Neural progenitor cell (in vitro differentiated cells): ENCODE results near the gene ARG2.

Experiments used
- EZH2 ChIP-seq: fragments of 200-600 bp; sonication (generic); IDR thresholded peaks from 2 replicates; pipeline ENCODE4 v1.6.1; 2017; ENCODE audit warnings: antibody characterized with exemption, mild to moderate bottlenecking, moderate library complexity
- EZH2phosphoT487 ChIP-seq: fragments of 200-600 bp; sonication (generic); IDR thresholded peaks from 2 replicates; pipeline ENCODE4 v1.6.1; 2017; ENCODE audit warnings: antibody characterized with exemption
- TF ChIP-seq, protein P1 (sequence below): fragments of 200-600 bp; sonication (generic); IDR thresholded peaks from 2 replicates; pipeline ENCODE4 v1.5.1; 2017; ENCODE audit warnings: antibody characterized with exemption, mild to moderate bottlenecking

DNA sequence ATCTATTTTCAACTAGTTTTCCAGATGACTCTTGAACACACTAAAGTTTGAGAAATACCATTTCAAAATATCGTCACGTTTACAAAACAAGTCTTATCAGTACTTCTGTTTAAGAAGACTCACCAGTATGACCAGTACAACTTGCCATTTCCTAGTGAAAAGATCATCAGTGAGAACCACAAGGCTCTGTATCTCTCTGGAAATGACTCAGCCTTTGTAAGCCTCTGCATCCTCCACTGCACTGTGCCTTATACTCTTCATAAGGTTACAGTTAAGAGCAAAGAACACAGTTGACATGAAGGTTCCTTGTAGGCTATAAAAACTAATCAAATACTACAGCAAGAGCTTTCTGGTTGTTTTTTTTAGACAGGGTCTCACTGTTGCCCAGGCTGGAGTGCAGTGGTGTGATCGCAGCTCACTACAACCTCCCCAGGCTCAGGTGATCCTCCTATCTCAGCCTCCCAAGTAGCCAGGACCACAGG lies 60.4 kb downstream of the ARG2 start:
- TF ChIP-seq EZH2phosphoT487 (no peak), EZH2 (no peak)
- TF ChIP-seq, protein P1, sequence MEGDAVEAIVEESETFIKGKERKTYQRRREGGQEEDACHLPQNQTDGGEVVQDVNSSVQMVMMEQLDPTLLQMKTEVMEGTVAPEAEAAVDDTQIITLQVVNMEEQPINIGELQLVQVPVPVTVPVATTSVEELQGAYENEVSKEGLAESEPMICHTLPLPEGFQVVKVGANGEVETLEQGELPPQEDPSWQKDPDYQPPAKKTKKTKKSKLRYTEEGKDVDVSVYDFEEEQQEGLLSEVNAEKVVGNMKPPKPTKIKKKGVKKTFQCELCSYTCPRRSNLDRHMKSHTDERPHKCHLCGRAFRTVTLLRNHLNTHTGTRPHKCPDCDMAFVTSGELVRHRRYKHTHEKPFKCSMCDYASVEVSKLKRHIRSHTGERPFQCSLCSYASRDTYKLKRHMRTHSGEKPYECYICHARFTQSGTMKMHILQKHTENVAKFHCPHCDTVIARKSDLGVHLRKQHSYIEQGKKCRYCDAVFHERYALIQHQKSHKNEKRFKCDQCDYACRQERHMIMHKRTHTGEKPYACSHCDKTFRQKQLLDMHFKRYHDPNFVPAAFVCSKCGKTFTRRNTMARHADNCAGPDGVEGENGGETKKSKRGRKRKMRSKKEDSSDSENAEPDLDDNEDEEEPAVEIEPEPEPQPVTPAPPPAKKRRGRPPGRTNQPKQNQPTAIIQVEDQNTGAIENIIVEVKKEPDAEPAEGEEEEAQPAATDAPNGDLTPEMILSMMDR, result no peak
